ENCODE measurements around the gene REXO1.
A peak's percentile ranks its signal among the peaks of the same experiment; 100 is the strongest.

Gene REXO1

GRCh38 chr19:1849132-1849474 is 820 bp upstream of the REXO1 start:
- DNase-seq (ENCODE audit: low read depth) = no peak

- no peak for DNase-seq (ENCODE audit: low read depth)
Measured at GRCh38 chr19:1847684-1848398, 442 bp downstream of the REXO1 start.

GRCh38 chr19:1847348-1847683 is 967 bp downstream of the REXO1 start:
- DNase-seq (ENCODE audit: low read depth) = no peak

- DNase-seq (ENCODE audit: low read depth) = no peak
Measured at GRCh38 chr19:1846517-1847204, 1.6 kb downstream of the REXO1 start.

DNA sequence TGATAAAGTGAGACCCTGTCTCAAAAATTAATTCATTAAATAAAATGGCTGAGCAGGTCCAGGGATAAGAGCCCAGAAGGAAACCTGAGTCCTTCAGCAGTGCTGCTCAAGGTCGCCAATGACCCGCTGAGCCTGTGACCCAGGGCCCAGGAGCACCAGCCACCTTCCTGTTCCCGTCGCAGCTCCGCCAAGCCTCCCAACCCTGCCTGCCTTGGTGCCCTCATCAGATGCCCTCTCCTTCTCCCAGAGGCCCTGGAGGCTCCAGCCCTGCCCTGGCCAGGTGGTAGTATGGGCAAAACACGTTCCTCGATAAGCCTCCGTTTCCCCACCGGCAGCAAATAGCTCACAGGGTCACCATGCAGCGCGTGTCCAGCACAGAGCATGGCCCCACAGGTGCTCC is 2.6 kb downstream of the REXO1 start:
- DNase-seq (ENCODE audit: low read depth) = no peak

GRCh38 chr19:1845125-1845515 is 3.2 kb downstream of the REXO1 start:
- DNase-seq (ENCODE audit: low read depth) = no peak

GRCh38 chr19:1844513-1845124 is 3.7 kb downstream of the REXO1 start:
- no peak for DNase-seq (ENCODE audit: low read depth)

DNA sequence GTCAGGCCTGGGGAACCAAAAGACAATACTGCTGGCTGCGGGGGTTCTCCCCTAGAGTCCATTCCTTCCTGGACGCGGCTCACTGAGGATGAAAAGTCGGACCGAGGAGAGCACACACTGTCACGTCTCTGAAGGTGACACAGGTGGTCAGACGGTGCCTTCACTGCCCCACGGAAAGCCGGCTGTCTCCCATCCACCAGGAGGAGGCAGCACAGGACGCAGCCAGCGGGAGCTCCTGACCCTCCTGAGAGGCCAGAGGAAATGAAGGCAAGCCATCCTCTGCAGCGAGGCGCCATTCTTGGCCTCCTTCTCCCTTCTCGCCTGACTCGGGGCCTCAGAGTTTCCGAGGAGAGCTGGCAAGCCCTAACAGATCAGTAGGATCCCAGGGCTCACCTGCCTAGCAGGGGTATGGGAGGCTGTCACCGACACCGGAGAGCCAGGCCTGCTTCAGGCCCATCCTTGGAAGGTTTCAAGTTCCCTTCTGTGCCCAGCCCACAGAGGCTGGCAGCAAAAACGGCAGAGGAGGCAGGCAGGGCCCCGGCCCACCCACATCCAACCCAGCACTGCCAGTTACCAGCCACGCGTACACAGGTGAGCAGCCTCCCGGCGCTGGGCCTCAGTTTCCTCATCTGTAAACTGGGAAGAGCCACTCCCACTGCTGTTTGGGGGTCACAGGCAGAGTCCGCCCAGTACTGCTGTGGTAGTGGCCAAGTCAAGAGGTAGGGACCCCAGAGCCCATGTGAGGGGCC is 4.5 kb downstream of the REXO1 start:
- DNase-seq (ENCODE audit: low read depth) = no peak

DNA sequence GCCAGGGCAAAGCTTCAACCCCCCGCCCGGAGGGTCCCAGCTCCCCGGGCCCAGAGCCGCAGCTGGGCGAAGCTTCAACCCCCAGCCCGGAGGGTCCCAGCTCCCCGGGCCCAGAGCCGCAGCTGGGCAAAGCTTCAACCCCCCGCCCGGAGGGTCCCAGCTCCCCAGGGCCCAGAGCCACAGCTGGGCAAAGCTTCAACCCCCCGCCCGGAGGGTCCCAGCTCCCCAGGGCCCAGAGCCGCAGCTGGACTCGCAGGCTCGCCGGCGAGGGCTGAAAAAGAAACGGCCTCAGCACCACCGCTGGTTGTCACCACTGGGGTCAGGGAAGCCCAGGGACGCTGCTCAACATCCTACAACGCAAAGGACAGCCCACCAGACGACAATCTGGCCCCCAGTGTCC is 5.2 kb downstream of the REXO1 start:
- no peak for DNase-seq (ENCODE audit: low read depth)

DNA sequence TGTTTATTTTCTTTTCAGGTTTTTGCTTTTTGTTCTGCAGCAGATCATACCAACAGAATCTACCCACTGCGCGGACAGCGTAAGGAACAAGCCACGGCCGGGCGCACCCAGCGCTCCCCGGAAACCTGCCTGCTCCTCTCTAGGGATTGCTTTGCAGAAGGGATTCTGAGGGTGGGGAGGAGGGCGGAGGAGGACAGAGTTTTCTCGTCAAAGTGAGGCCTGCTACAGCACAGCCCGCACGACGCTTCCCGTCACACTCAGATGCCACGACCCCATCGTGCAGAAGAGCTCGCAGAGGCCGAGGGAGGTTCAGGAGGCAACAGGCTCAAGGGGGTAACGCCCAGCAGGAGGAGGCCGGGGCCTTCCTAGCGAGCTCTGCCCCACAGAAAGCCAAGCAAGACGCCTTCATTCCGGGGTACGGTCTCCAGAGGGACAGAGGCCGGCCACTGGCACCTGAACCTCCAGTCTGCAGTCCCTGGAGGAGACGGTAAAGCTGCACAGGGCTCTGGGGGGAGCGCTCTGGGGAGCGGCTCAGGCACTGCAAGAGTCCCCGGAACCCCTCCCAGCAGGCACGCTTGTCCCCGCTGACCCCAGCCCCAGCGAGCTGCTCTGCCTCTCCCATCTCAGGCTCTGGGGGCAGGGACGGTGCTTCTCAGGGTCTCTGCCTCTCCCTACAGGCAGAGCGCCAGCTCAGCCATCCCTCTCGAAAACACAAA is 6.9 kb downstream of the REXO1 start:
- no peak for DNase-seq (ENCODE audit: low read depth)

GRCh38 chr19:1840541-1841115 is 7.7 kb downstream of the REXO1 start:
- no peak for DNase-seq (ENCODE audit: low read depth)

DNA sequence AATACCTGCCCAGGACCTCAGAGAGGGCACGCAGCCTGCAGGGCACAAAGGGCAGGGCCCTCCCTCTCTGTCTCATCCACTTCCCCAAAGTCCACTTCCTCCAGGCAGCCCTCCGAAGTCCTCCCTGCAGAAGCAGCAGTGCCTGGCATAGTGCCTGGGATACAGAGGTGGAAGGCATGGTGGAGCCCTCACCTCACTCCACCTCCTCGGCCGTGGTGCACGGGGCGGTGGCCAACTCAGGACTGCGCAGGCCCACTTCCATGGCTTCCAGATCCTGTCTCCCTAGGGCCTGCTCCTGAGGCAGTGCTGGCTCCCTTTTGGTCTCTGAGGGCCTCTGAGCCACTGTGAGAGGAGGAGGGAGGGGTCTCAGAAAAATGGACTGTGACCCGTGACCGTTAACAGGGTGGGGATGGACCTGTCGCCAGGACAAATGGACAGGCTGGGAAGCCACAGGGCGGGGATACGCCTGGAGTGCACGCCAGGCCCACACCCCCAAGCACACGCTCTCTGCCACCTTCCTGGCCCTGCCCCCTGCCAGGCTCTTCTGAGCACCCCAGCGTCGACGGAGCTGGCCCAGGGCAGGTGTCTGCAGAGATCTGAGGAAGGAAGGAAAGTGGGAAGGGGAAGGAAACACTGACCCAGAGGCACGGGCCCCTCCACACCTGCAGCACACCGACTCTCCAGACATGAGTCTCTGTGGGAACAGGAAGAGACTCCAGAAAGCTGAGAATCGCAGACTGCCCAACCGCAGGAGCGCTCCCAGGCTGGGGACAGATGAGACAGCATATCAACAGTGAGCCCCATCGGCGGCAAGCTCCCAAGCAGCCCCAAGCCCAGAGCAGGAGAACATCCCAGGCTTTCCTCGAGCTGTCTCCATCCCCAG is 8.4 kb downstream of the REXO1 start:
- no peak for DNase-seq (ENCODE audit: low read depth)

DNA sequence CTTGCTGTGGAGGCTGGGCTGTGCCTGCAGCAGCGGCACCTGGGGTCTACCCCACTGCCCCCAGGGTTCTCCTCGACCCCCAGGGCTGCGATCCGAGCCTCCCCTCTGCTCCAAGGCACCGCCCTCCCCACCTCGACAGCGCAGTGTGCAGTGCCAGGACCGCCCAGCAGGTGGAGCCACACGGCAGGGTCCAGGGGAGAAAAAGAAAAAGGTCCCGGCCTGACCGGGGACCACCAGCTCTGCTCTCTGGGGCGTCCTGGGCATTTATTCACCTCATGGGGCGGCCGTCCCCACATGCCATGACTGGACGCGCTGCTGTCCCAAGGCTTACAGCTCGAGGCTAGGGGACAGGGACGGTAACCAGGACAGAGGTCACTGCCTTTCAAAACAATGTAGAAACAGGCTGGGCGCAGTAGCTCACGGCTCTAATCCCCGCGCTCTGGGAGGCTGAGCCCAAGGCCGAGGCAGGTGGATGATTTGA is 10.6 kb downstream of the REXO1 start:
- peak; percentile 53 for DNase-seq (ENCODE audit: low read depth)

- no peak for DNase-seq (ENCODE audit: low read depth)
Measured at GRCh38 chr19:1837222-1837565, 11.1 kb downstream of the REXO1 start.

DNA sequence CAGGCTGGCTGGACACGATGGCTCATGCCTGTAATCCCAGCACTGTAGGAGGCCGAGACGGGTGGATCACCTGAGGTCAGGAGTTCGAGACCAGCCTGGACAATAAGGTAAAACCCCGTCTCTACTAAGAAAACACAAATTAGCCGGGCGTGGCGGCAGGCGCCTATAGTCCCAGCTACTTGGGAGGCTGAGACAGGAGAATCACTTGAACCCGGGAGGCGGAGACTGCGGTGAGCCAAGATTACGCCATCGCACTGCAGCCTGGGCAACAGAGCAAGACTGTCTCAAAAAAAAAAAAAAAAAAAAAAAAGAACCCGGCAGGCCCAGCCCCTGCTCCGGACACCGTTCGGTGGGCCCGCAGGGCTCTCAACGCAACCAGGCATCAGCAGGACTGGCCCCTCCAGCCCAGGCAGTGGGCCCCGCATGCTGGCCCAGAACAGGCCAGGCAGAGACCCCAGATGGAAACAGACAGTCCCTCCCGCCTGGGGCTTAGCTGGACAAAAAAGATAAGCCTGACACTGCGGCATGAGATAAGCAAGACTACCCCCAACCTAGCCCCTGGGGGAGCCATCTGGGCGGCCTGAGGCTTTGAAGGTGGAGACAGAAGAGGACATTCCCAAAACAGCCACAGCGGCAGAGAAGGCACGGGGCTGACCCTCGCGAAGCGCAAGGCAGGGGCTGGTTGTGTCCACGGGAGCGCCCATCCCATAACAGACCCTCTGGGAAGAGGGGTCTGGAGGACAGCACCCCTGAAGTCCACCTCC is 11.6 kb downstream of the REXO1 start:
- no peak for DNase-seq (ENCODE audit: low read depth)

DNA sequence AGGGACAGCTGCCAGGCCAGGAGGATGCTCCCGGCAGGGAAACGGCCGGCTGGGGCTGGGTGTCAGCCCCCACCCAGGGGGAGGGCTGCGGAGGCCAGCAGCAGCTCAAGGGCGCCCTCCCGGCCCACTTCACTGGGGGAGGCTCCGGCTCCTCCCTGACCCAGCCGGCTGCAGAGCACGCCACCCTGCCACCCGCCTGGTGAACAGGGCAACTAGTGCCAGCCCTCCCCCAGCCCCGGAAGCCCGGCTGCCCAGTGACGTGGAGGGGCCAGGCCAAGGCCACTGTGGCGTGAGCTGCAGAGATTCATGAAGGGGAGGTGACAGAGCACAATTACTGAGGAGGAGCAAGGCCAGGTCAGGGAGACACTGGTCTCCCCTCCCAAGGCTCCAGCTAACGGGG is 14.7 kb downstream of the REXO1 start:
- no peak for DNase-seq (ENCODE audit: low read depth)

- no peak for DNase-seq (ENCODE audit: low read depth)
Measured at GRCh38 chr19:1832046-1832663, 16.1 kb downstream of the REXO1 start.

DNA sequence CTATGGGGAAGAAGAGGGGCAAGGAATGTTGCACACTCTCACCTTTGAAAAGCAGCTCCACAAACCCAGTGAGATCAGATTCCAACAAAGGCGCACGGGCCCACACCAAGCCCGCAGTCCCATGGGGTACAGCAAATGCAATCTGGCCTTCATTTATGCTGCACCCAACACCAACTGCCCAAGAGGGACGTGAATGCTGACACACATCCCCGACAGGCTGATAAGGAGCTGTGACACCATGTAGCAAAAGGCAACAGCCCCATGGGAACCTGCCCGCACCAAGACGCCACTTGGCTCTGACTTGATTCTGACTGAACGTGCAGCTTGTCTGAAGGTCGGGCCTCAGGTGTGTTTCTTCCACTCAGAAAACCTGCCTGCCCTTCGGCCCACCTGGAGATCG is 17.3 kb downstream of the REXO1 start:
- DNase-seq (ENCODE audit: low read depth) = no peak

DNA sequence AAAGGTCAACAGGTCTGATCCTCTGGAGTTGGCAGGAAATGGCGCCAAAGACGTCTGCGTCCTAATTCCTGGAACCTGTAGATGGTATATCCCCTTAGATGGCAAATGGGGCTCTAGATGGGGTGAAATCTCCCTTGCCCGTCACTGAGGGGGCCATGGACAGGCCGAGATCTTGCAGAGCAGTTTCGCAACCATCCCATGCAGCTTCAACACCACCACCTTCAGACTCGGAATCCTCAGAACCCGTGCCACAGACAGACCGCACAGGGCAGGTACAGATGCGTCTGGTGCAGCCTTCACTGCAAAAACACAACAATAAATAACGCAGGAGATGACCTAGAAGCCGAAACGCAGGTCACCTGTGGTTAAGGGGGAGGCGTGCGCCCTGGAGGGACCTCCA is 17.7 kb downstream of the REXO1 start:
- no peak for DNase-seq (ENCODE audit: low read depth)

DNA sequence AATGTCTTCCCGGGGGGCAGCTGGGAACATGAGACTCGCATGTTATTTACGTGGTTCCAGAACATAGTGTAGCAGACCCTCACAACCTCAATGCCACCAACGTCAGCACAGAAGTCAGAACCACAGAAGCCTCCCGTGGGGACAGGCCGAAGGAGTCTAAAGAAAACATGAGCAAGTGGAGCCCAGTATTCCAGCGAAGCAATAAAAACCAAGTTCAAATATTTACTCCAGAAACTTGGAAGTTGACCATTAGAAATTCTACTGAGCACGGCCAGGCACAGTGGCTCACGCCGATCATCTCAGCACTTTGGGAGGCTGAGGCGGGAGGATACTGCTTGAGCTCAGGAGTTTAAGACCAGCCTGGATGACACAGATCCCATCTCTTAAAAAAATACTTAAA is 18.3 kb downstream of the REXO1 start:
- DNase-seq (ENCODE audit: low read depth) = no peak
